DMS114 treated with DMSO at 0.1 percent for 48 hours (cell line): ENCODE measurements around the gene VCY1B.
"Not testable (repeated sequence)": the region's sequence is repeated elsewhere in the genome, so short reads cannot be mapped to it uniquely, and the experiment has no call there.

Source experiments
- DNase-seq: peaks from one replicate; lab custom pipeline; 2025; ENCODE audit not compliant: unreplicated experiment; lab: John Stamatoyannopoulos, UW

Gene VCY1B

DNA sequence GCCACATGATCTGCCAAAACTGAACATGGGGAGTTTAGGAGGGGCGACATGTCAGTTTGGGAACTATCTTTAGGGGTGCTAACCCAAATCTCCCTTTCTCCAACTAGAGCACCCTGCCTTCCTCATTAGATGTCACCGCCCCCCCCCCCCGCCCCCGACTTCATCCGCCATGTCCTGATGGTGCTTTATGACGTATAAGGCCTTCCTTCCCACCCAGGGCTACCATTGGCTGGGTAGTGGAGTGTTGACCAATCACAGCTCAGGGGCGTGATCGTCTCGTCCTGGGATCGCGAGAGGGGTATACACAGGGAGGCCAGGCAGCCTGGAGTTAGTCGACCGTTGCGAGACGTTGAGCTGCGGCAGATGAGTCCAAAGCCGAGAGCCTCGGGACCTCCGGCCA lies at the start of gene VCY1B:
Gene VCY1B (plus strand): TSS at position 301 of the 400 bp plus-strand sequence. CDS start 63 bp downstream, at position 364.
- DNase-seq = not testable (repeated sequence)

DNA sequence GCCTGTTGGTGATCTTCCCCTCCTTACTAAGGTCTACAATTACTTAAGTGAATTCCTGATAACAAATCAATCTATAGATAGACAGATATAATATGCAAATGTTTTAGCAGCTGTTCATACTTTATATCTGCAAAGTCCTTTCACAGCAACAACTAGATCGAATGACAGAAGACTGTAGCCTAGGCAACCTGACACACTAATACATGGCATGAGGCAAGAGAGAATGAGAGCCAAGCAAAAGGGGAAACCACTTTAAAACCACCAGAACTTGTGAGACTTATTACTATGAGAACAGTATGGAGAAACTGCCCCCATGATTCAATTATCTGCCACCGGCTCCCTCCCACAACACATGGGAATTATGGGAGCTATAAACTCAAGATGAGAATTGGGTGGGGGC lies 44.1 kb upstream of the VCY1B start:
- not testable (repeated sequence) for DNase-seq

DNA sequence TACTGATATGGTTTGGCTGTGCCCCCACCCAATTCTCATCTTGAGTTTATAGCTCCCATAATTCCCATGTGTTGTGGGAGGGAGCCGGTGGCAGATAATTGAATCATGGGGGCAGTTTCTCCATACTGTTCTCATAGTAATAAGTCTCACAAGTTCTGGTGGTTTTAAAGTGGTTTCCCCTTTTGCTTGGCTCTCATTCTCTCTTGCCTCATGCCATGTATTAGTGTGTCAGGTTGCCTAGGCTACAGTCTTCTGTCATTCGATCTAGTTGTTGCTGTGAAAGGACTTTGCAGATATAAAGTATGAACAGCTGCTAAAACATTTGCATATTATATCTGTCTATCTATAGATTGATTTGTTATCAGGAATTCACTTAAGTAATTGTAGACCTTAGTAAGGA lies 25.6 kb upstream of the VCY1B start:
- DNase-seq = not testable (repeated sequence)

DNA sequence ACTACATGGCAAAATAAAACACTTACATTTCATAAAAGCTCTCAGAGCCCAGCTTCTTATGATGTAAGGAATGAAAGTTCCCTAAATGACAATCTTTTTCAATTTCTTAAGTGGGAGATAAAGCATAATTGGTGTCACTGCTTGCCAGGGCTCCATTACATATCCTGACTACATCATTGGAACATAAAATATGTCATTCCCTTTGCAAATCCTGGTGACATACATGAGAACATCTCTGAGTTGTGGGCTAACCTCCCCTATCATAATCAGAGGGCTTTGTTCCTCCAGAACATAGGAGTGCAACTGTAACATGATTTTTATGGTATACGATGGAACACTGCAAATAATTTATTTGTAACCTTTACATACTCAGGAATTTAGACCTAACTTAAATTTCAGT lies 29.9 kb downstream of the VCY1B start:
- no peak for DNase-seq
